SK-N-MC (cell line): ENCODE data around the gene PCYOX1L.

Source experiments
- DNase-seq: peaks from one replicate; pipeline ENCODE4 v3.0.0-alpha.2; 2011; ENCODE audit warnings: low read depth, low spot score
- H3K27ac ChIP-seq: fragments of 200-600 bp; sonication (generic); 2 replicates; pipeline ENCODE4 v1.5.1; 2016; ENCODE audit warnings: mixed run types
- H3K36me3 ChIP-seq: fragments of 200-600 bp; sonication (generic); 2 replicates; pipeline ENCODE4 v1.6.1; 2017; ENCODE audit warnings: antibody characterized with exemption, low read length, mixed read lengths; ENCODE audit not compliant: insufficient read depth
- H3K4me3 ChIP-seq: fragments of 200-600 bp; sonication (generic); 2 replicates; pipeline ENCODE4 v1.5.1; 2016
- H3K9ac ChIP-seq: fragments of 200-600 bp; sonication (generic); 2 replicates; pipeline ENCODE4 v1.8.0; 2017; ENCODE audit warnings: mixed run types, mixed read lengths; ENCODE audit not compliant: insufficient read length
- H3K9me3 ChIP-seq: fragments of 200-600 bp; sonication (generic); 2 replicates; pipeline ENCODE4 v1.6.1; 2017; ENCODE audit warnings: low read depth, mild to moderate bottlenecking, antibody characterized with exemption, low read length, moderate library complexity, mixed read lengths
- EZH2 ChIP-seq: fragments of 200-600 bp; sonication (generic); IDR thresholded peaks from one replicate; pipeline ENCODE4 v1.6.1; 2017; ENCODE audit warnings: antibody characterized with exemption
- FOXP2 ChIP-seq: optimal IDR thresholded peaks from 2 replicates; pipeline ENCODE3; 2011; ENCODE audit warnings: mild to moderate bottlenecking, moderate library complexity; ENCODE audit not compliant: insufficient read depth; ENCODE audit errors: extremely low read length, control extremely low read depth
- POLR2AphosphoS5 ChIP-seq: IDR thresholded peaks from 2 replicates; pipeline ENCODE4 v1.6.1; 2012; ENCODE audit warnings: mild to moderate bottlenecking, low read depth, low read length, borderline replicate concordance

The PCYOX1L gene

GRCh38 chr5:149410721-149411432 lies 53.0 kb downstream of the PCYOX1L start:
- Histone ChIP-seq H3K27ac (no peak overlapping the region), H3K4me3 (no peak overlapping the region), H3K9me3 (no peaks in the 10 kb centered on the region), H3K9ac (no peak overlapping the region), H3K36me3 (no peaks in the 10 kb centered on the region)
- no peak for DNase-seq
- TF ChIP-seq POLR2AphosphoS5 (no peak), FOXP2 (no peak), EZH2 (no peak)

- Histone ChIP-seq H3K4me3 (no peak overlapping the region), H3K9me3 (no peaks in the 10 kb centered on the region), H3K27ac (no peak overlapping the region), H3K9ac (no peak overlapping the region), H3K36me3 (no peaks in the 10 kb centered on the region)
- no peak for TF ChIP-seq EZH2
- no peak for TF ChIP-seq POLR2AphosphoS5
- TF ChIP-seq FOXP2: no peak
- no peak for DNase-seq
These were observed 54.1 kb downstream of the PCYOX1L start for GRCh38 chr5:149411738-149412519.

GRCh38 chr5:149412783-149413476 lies 55.1 kb downstream of the PCYOX1L start:
- Histone ChIP-seq H3K9me3 (no peaks in the 10 kb centered on the region), H3K4me3 (no peak overlapping the region), H3K27ac (no peak overlapping the region), H3K9ac (no peak overlapping the region), H3K36me3 (no peaks in the 10 kb centered on the region)
- DNase-seq: no peak
- TF ChIP-seq FOXP2 (no peak), EZH2 (no peak), POLR2AphosphoS5 (no peak)

- Histone ChIP-seq H3K36me3 (no peaks in the 10 kb centered on the region), H3K27ac (no peak overlapping the region), H3K9ac (no peak overlapping the region), H3K9me3 (no peaks in the 10 kb centered on the region), H3K4me3 (no peak overlapping the region)
- TF ChIP-seq POLR2AphosphoS5: no peak
- TF ChIP-seq EZH2: no peak
- TF ChIP-seq FOXP2: no peak
- no peak for DNase-seq
These were observed 55.8 kb downstream of the PCYOX1L start for GRCh38 chr5:149413477-149414210.

- H3K4me3 ChIP-seq: no peak overlapping the region
- TF ChIP-seq FOXP2: no peak
- no peak for TF ChIP-seq POLR2AphosphoS5
- TF ChIP-seq EZH2: no peak
- H3K9ac ChIP-seq: no peak overlapping the region
- no peaks in the 10 kb centered on the region for H3K36me3 ChIP-seq
- no peak overlapping the region for H3K27ac ChIP-seq
- DNase-seq: no peak
- H3K9me3 ChIP-seq: no peaks in the 10 kb centered on the region
These were observed 56.7 kb downstream of the PCYOX1L start for GRCh38 chr5:149414405-149415065.

GRCh38 chr5:149415066-149415967 lies 57.5 kb downstream of the PCYOX1L start:
- H3K4me3 ChIP-seq: no peak overlapping the region
- no peak for TF ChIP-seq EZH2
- TF ChIP-seq FOXP2: no peak
- no peaks in the 10 kb centered on the region for H3K9me3 ChIP-seq
- H3K27ac ChIP-seq: no peak overlapping the region
- DNase-seq: no peak
- H3K9ac ChIP-seq: no peak overlapping the region
- H3K36me3 ChIP-seq: no peaks in the 10 kb centered on the region
